Measurements from ENCODE around the gene FAM177B. TPM values are rescaled to one million over a fixed set of nuclear protein-coding genes. Genes with fewer than 3 reads are reported as not detected.
A peak's percentile ranks its signal among the peaks of the same experiment; 100 is the strongest.
"Not testable (repeated sequence)": the region's sequence is repeated elsewhere in the genome, so short reads cannot be mapped to it uniquely, and the experiment has no call there.

FAM177B gene
- total RNA-seq, 1 experiment from 2014 or later, result not detected

- DNase-seq (ENCODE audit: low read depth), result no peak
Observed at GRCh38 chr1:222739929-222740328, 2.9 kb downstream of the FAM177B start.

- not testable (repeated sequence) for DNase-seq (ENCODE audit: low read depth)
Observed at GRCh38 chr1:222741630-222742457, 4.8 kb downstream of the FAM177B start.

- DNase-seq (ENCODE audit: low read depth), result peak; percentile 65
Observed at GRCh38 chr1:222749927-222750326, 12.9 kb downstream of the FAM177B start.

- DNase-seq (ENCODE audit: low read depth), result no peak
Observed at GRCh38 chr1:222750651-222751050, 13.6 kb downstream of the FAM177B start.

GRCh38 chr1:222751255-222751654, 14.3 kb downstream of the FAM177B start:
- DNase-seq (ENCODE audit: low read depth), result no peak

- peak; percentile 98 for DNase-seq (ENCODE audit: low read depth)
Observed at GRCh38 chr1:222754366-222755139, 17.6 kb downstream of the FAM177B start.

- DNase-seq (ENCODE audit: low read depth), result no peak
Observed at GRCh38 chr1:222757646-222758268, 20.8 kb downstream of the FAM177B start.

- DNase-seq (ENCODE audit: low read depth), result no peak
Observed at GRCh38 chr1:222759451-222760035, 22.5 kb downstream of the FAM177B start.

- DNase-seq (ENCODE audit: low read depth), result no peak
Observed at GRCh38 chr1:222761083-222761482, 24.1 kb downstream of the FAM177B start.

- not testable (repeated sequence) for DNase-seq (ENCODE audit: low read depth)
Observed at GRCh38 chr1:222762178-222762577, 25.2 kb downstream of the FAM177B start.

- no peak for DNase-seq (ENCODE audit: low read depth)
Observed at GRCh38 chr1:222767152-222767571, 30.2 kb downstream of the FAM177B start.

- no peak for DNase-seq (ENCODE audit: low read depth)
Observed at GRCh38 chr1:222768592-222768991, 31.6 kb downstream of the FAM177B start.

- DNase-seq (ENCODE audit: low read depth), result no peak
Observed at GRCh38 chr1:222769181-222769580, 32.2 kb downstream of the FAM177B start.

GRCh38 chr1:222769971-222770620, 33.1 kb downstream of the FAM177B start:
- DNase-seq (ENCODE audit: low read depth), result peak; percentile 67

GRCh38 chr1:222772996-222773379, 36.0 kb downstream of the FAM177B start:
- DNase-seq (ENCODE audit: low read depth), result peak; percentile 25

GRCh38 chr1:222777463-222777862, 40.5 kb downstream of the FAM177B start:
- DNase-seq (ENCODE audit: low read depth), result peak; percentile 27

- DNase-seq (ENCODE audit: low read depth), result peak; percentile 34
Observed at GRCh38 chr1:222777977-222778376, 41.0 kb downstream of the FAM177B start.

GRCh38 chr1:222781251-222781650, 44.2 kb downstream of the FAM177B start:
- DNase-seq (ENCODE audit: low read depth), result no peak

- no peak for DNase-seq (ENCODE audit: low read depth)
Observed at GRCh38 chr1:222783051-222783450, 46.0 kb downstream of the FAM177B start.

- DNase-seq (ENCODE audit: low read depth), result no peak
Observed at GRCh38 chr1:222784371-222784770, 47.4 kb downstream of the FAM177B start.

GRCh38 chr1:222784916-222785315, 47.9 kb downstream of the FAM177B start:
- DNase-seq (ENCODE audit: low read depth), result peak; percentile 15
